ENCODE results near the gene TMEM131. TPM values are rescaled to one million over a fixed set of nuclear protein-coding genes. Genes with fewer than 3 reads are reported as not detected.
"Not testable (repeated sequence)": the region's sequence is repeated elsewhere in the genome, so short reads cannot be mapped to it uniquely, and the experiment has no call there.

Gene TMEM131
- total and polyA plus RNA-seq, 3 donors from 2014 or later: 35.0 to 54.8 (median 49.6) TPM

DNA sequence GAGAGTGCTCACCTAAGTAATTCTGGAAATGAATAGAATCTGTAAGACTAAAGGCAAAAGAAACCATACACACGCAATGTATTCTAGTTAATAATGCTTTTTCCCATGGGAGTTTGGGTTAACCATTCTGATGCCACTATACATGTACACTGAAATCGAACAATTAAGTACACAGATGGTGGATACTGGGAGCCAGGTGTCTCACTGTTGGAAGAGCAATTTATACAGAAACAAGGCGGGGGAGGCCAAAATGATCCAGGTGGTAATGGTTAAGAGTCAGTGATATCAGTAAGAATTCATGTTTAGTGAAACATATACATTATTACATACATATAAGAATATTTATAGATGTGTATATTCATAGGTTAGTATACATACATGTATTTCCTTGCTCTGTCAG lies 67.2 kb downstream of the TMEM131 start:
- Histone ChIP-seq H3K9me3 (no peaks in the 10 kb centered on the region), H3K27ac (no peak overlapping the region), H3K4me1 (peaks cover 4% of the 10 kb centered on the region), H3K36me3 (ENCODE audit: low read depth, missing control alignments) (no peaks in the 10 kb centered on the region), H3K27me3 (no peaks in the 10 kb centered on the region), H3K4me3 (no peak overlapping the region)
- DNase-seq: no peak
- WGBS, 2 donors: 94 to 97% methylated on average over 3 of the region's 3 CpGs
- TF ChIP-seq POLR2A (IDR thresholded peaks at IDR 0.05): no peak
- TF ChIP-seq, protein P1, sequence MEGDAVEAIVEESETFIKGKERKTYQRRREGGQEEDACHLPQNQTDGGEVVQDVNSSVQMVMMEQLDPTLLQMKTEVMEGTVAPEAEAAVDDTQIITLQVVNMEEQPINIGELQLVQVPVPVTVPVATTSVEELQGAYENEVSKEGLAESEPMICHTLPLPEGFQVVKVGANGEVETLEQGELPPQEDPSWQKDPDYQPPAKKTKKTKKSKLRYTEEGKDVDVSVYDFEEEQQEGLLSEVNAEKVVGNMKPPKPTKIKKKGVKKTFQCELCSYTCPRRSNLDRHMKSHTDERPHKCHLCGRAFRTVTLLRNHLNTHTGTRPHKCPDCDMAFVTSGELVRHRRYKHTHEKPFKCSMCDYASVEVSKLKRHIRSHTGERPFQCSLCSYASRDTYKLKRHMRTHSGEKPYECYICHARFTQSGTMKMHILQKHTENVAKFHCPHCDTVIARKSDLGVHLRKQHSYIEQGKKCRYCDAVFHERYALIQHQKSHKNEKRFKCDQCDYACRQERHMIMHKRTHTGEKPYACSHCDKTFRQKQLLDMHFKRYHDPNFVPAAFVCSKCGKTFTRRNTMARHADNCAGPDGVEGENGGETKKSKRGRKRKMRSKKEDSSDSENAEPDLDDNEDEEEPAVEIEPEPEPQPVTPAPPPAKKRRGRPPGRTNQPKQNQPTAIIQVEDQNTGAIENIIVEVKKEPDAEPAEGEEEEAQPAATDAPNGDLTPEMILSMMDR (IDR thresholded peaks at IDR 0.05): no peak
- intact Hi-C loops (cut with DNase I; ENCODE audit: low total_unique reads): no loop called here

- DNase-seq: no peak
- no peaks in the 10 kb centered on the region for H3K36me3 ChIP-seq (ENCODE audit: low read depth, missing control alignments)
- 91 to 96% methylated on average over 2 of the region's 2 CpGs for WGBS, 2 donors
- H3K27me3 ChIP-seq: no peaks in the 10 kb centered on the region
- H3K9me3 ChIP-seq: no peaks in the 10 kb centered on the region
- no peak overlapping the region for H3K4me3 ChIP-seq
- intact Hi-C loops (cut with DNase I; ENCODE audit: low total_unique reads): no loop called here
- H3K4me1 ChIP-seq: peaks cover 4% of the 10 kb centered on the region
- no peak for TF ChIP-seq POLR2A (IDR thresholded peaks at IDR 0.05)
- TF ChIP-seq, protein P1 (IDR thresholded peaks at IDR 0.05): no peak
- H3K27ac ChIP-seq: no peak overlapping the region
Measured at GRCh38 chr2:97926946-97927345, 68.8 kb downstream of the TMEM131 start.

GRCh38 chr2:97924194-97924593 lies 71.6 kb downstream of the TMEM131 start:
- Histone ChIP-seq H3K4me3 (no peak overlapping the region), H3K27me3 (no peaks in the 10 kb centered on the region), H3K4me1 (no peaks in the 10 kb centered on the region), H3K36me3 (ENCODE audit: low read depth, missing control alignments) (no peaks in the 10 kb centered on the region), H3K27ac (no peak overlapping the region), H3K9me3 (no peaks in the 10 kb centered on the region)
- no peak for TF ChIP-seq POLR2A (IDR thresholded peaks at IDR 0.05)
- TF ChIP-seq, protein P1 (IDR thresholded peaks at IDR 0.05): no peak
- WGBS, 2 donors: 83 to 97% methylated on average over 4 of the region's 4 CpGs
- intact Hi-C loops (cut with DNase I; ENCODE audit: low total_unique reads): no loop called here
- DNase-seq: no peak

DNA sequence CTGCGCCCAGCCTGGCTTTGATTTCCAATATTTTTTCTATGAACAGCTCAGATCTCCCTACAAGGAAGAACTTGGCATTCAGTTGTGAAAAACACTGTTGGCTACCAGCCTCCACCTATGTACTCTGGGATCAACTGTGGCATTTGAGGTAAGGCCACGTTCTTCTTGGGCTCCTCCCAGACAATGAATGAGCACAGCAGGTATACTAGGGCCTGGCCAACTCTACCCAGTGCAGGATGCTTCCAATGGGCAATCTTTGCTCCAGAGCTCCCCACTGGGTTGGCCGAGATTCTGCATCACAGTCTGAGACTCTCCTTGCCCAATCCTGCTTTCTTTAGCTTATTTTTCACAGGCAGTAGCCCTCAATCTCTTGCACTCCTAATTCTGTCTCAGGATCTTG lies 75.9 kb downstream of the TMEM131 start:
- H3K36me3 ChIP-seq (ENCODE audit: low read depth, missing control alignments): no peaks in the 10 kb centered on the region
- no peak overlapping the region for H3K4me3 ChIP-seq
- no peaks in the 10 kb centered on the region for H3K9me3 ChIP-seq
- H3K27ac ChIP-seq: no peak overlapping the region
- no peak for DNase-seq
- 86 to 100% methylated on average over 3 of the region's 3 CpGs for WGBS, 2 donors
- no peaks in the 10 kb centered on the region for H3K4me1 ChIP-seq
- TF ChIP-seq, protein P1 (IDR thresholded peaks at IDR 0.05): no peak
- no peak for TF ChIP-seq POLR2A (IDR thresholded peaks at IDR 0.05)
- intact Hi-C loops (cut with DNase I; ENCODE audit: low total_unique reads): no loop called here
- no peaks in the 10 kb centered on the region for H3K27me3 ChIP-seq

DNA sequence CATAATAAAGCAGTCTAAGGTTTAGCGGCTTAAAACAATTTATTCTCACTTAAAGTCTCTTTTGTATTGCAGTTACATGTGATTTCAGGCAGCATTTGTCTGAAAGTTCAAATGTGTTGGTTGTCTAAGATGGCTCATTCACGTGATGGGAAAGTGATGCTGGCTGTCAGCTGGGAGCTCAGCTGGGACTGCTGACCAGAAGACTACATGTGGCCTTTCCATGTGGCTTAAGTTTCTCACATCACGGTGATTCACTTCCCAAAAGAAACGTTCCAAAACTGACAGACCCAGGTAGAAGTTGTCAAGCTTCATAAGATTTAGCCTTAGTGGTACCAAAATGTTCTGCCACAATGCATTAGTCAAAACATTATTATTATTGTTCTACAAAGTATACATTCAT lies 76.9 kb downstream of the TMEM131 start:
- no peaks in the 10 kb centered on the region for H3K4me1 ChIP-seq
- no peak overlapping the region for H3K27ac ChIP-seq
- DNase-seq: no peak
- H3K4me3 ChIP-seq: no peak overlapping the region
- no peaks in the 10 kb centered on the region for H3K9me3 ChIP-seq
- no peaks in the 10 kb centered on the region for H3K36me3 ChIP-seq (ENCODE audit: low read depth, missing control alignments)
- H3K27me3 ChIP-seq: no peaks in the 10 kb centered on the region
- intact Hi-C loops (cut with DNase I; ENCODE audit: low total_unique reads): no loop called here
- no peak for TF ChIP-seq POLR2A (IDR thresholded peaks at IDR 0.05)
- TF ChIP-seq, protein P1 (IDR thresholded peaks at IDR 0.05): no peak
- WGBS, 2 donors: 90 to 91% methylated on average over 4 of the region's 4 CpGs

DNA sequence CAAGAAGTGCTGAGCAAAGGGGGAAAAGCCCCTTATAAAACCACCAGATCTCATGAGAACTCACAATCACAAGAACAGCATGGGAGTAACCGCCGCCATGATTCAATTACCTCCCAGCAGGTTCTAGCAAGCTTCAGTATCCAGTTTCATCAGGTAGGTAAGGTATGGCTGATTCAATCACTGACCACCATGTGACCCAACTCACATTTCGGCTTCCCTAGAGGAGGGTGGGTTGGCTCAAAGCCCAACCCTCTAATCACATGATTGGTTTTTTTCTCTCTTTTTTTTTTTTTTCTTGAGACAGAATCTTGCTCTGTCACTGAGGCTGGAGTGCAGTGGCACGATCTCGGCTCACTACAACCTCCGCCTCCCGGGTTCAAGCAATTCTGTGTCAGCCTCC lies 78.1 kb downstream of the TMEM131 start:
- H3K9me3 ChIP-seq; intact Hi-C loops (cut with DNase I; ENCODE audit: low total_unique reads); DNase-seq; H3K27ac ChIP-seq; H3K27me3 ChIP-seq; H3K4me3 ChIP-seq; H3K4me1 ChIP-seq; H3K36me3 ChIP-seq (ENCODE audit: low read depth, missing control alignments): not testable (repeated sequence)
- WGBS, 2 donors: 97 to 99% methylated on average over 7 of the region's 7 CpGs

Data from testis (tissue), 3 donors.